HEK293 (cell line): ENCODE data around the gene SNX8.

Experiments used
- CTCF ChIA-PET: fragments of 350-600 bp; formaldehyde crosslinking; extraction: SDS; loops from one replicate; lab custom pipeline; 2021; ENCODE audit warnings: antibody characterized with exemption; lab: Yijun Ruan, JAX
- POLR2A ChIA-PET: fragments of 300-600 bp; formaldehyde crosslinking; extraction: SDS; loops from one replicate; lab custom pipeline; 2020; ENCODE audit warnings: antibody characterized with exemption, inconsistent platforms; lab: Yijun Ruan, JAX
- H3K27ac ChIP-seq: fragments of 200-500 bp; sonication (Bioruptor generic); 2 replicates; pipeline ENCODE4 v1.5.1; 2014; ENCODE audit warnings: low read depth, low read length, control low read depth, inconsistent platforms; ENCODE audit errors: extremely low read depth
- H3K36me3 ChIP-seq, 2 experiments: fragments of 200-500 bp in 1 of 2; sonication (Bioruptor generic) in 1 of 2; 1 replicate in 1 of 2; 2 replicates in 1 of 2; pipeline ENCODE4 v1.5.1; 2014 to 2017; ENCODE audit warnings: inconsistent platforms in 2 of 2, low read length in 2 of 2; ENCODE audit not compliant: control insufficient read depth in 2 of 2, insufficient read depth in 1 of 2
- H3K4me1 ChIP-seq: fragments of 200-500 bp; sonication (Bioruptor generic); 2 replicates; pipeline ENCODE4 v1.5.1; 2014; ENCODE audit warnings: mild to moderate bottlenecking, low read length, inconsistent platforms; ENCODE audit not compliant: control insufficient read depth, insufficient read depth
- H3K4me3 ChIP-seq: 2 replicates; pipeline ENCODE4 v1.5.1; 2011; ENCODE audit warnings: low read depth, mild to moderate bottlenecking, control low read depth, low read length, moderate library complexity
- H3K9me3 ChIP-seq: fragments of 200-500 bp; sonication (Bioruptor generic); 2 replicates; pipeline ENCODE4 v1.5.1; 2014; ENCODE audit warnings: low read depth, low read length, inconsistent platforms; ENCODE audit not compliant: control insufficient read depth, insufficient read depth
- KLF1 ChIP-seq: fragments of 450-650 bp; formaldehyde crosslinking; IDR thresholded peaks from 2 replicates; pipeline ENCODE4 v1.5.1; 2016; ENCODE audit warnings: missing biosample characterization, missing genetic modification characterization
- KLF16 ChIP-seq: fragments of 450-650 bp; formaldehyde crosslinking; IDR thresholded peaks from 2 replicates; pipeline ENCODE4 v1.5.1; 2017; ENCODE audit warnings: missing biosample characterization, missing genetic modification characterization
- OSR2 ChIP-seq: fragments of 450-650 bp; formaldehyde crosslinking; IDR thresholded peaks from 2 replicates; pipeline ENCODE4 v1.5.1; 2016; ENCODE audit warnings: missing biosample characterization, missing genetic modification characterization
- OVOL3 ChIP-seq: fragments of 450-650 bp; formaldehyde crosslinking; IDR thresholded peaks from 2 replicates; pipeline ENCODE4 v1.5.1; 2016; ENCODE audit warnings: missing biosample characterization, missing genetic modification characterization
- SCRT1 ChIP-seq: fragments of 450-650 bp; formaldehyde crosslinking; IDR thresholded peaks from 2 replicates; pipeline ENCODE4 v1.5.1; 2016; ENCODE audit warnings: missing biosample characterization, missing genetic modification characterization, borderline replicate concordance
- SP2 ChIP-seq: fragments of 450-650 bp; formaldehyde crosslinking; IDR thresholded peaks from 2 replicates; pipeline ENCODE4 v1.5.1; 2016; ENCODE audit warnings: missing biosample characterization, missing genetic modification characterization
- YY1 ChIP-seq: fragments of 450-650 bp; formaldehyde crosslinking; IDR thresholded peaks from 2 replicates; pipeline ENCODE4 v1.5.1; 2018; ENCODE audit warnings: missing biosample characterization, missing genetic modification characterization
- ZBTB1 ChIP-seq: fragments of 450-650 bp; formaldehyde crosslinking; IDR thresholded peaks from 2 replicates; pipeline ENCODE4 v1.5.1; 2016; ENCODE audit warnings: missing biosample characterization, missing genetic modification characterization
- ZBTB21 ChIP-seq: fragments of 450-650 bp; formaldehyde crosslinking; IDR thresholded peaks from 2 replicates; pipeline ENCODE4 v1.5.1; 2017; ENCODE audit warnings: missing biosample characterization, missing genetic modification characterization
- ZFP69B ChIP-seq: fragments of 450-650 bp; formaldehyde crosslinking; IDR thresholded peaks from 2 replicates; pipeline ENCODE4 v1.5.1; 2016; ENCODE audit warnings: missing biosample characterization, missing genetic modification characterization
- ZNF138 ChIP-seq: fragments of 450-650 bp; formaldehyde crosslinking; IDR thresholded peaks from 2 replicates; pipeline ENCODE4 v1.5.1; 2016; ENCODE audit warnings: missing biosample characterization, missing genetic modification characterization, borderline replicate concordance
- ZNF146 ChIP-seq: fragments of 450-650 bp; formaldehyde crosslinking; IDR thresholded peaks from 2 replicates; pipeline ENCODE4 v1.5.1; 2016; ENCODE audit warnings: missing biosample characterization, missing genetic modification characterization
- ZNF239 ChIP-seq: fragments of 450-650 bp; formaldehyde crosslinking; IDR thresholded peaks from 2 replicates; pipeline ENCODE4 v1.5.1; 2016; ENCODE audit warnings: missing biosample characterization, missing genetic modification characterization
- ZNF350 ChIP-seq: fragments of 450-650 bp; formaldehyde crosslinking; IDR thresholded peaks from 2 replicates; pipeline ENCODE4 v1.5.0; 2017; ENCODE audit warnings: missing biosample characterization, mild to moderate bottlenecking, missing genetic modification characterization
- ZNF416 ChIP-seq: fragments of 450-650 bp; formaldehyde crosslinking; IDR thresholded peaks from 2 replicates; pipeline ENCODE4 v1.5.1; 2016; ENCODE audit warnings: missing biosample characterization, missing genetic modification characterization
- ZNF510 ChIP-seq: fragments of 450-650 bp; formaldehyde crosslinking; IDR thresholded peaks from 2 replicates; pipeline ENCODE4 v1.5.1; 2018; ENCODE audit warnings: mild to moderate bottlenecking, missing genetic modification characterization, missing biosample characterization; ENCODE audit not compliant: insufficient replicate concordance
- ZNF555 ChIP-seq: fragments of 450-650 bp; formaldehyde crosslinking; conservative IDR thresholded peaks from 2 replicates; pipeline ENCODE4 v1.5.1; 2017; ENCODE audit warnings: missing biosample characterization, mild to moderate bottlenecking, missing genetic modification characterization, inconsistent platforms
- ZNF558 ChIP-seq: fragments of 450-650 bp; formaldehyde crosslinking; IDR thresholded peaks from 2 replicates; pipeline ENCODE4 v1.5.1; 2016; ENCODE audit warnings: missing biosample characterization, missing genetic modification characterization
- ZNF596 ChIP-seq: fragments of 450-650 bp; IDR thresholded peaks from 2 replicates; pipeline ENCODE4 v1.5.0; 2018; ENCODE audit warnings: missing biosample characterization, mild to moderate bottlenecking, missing genetic modification characterization, moderate library complexity
- ZNF624 ChIP-seq: fragments of 450-650 bp; formaldehyde crosslinking; IDR thresholded peaks from 2 replicates; pipeline ENCODE4 v1.5.1; 2017; ENCODE audit warnings: missing biosample characterization, missing genetic modification characterization
- ZNF664 ChIP-seq: fragments of 450-650 bp; formaldehyde crosslinking; IDR thresholded peaks from 2 replicates; pipeline ENCODE4 v1.5.1; 2016; ENCODE audit warnings: missing biosample characterization, missing genetic modification characterization
- ZNF76 ChIP-seq: fragments of 450-650 bp; formaldehyde crosslinking; IDR thresholded peaks from 2 replicates; pipeline ENCODE4; 2016; ENCODE audit warnings: low read depth, missing biosample characterization, missing genetic modification characterization, borderline replicate concordance
- ZSCAN30 ChIP-seq: fragments of 450-650 bp; IDR thresholded peaks from 2 replicates; pipeline ENCODE4 v1.5.1; 2018; ENCODE audit warnings: missing biosample characterization, mild to moderate bottlenecking, missing genetic modification characterization, moderate library complexity
- TF ChIP-seq, protein P1 (sequence below): fragments of 450-650 bp; formaldehyde crosslinking; IDR thresholded peaks from 2 replicates; pipeline ENCODE4 v1.5.1; 2016; ENCODE audit warnings: missing biosample characterization, missing genetic modification characterization
- TF ChIP-seq, protein P2 (sequence below): fragments of 450-650 bp; formaldehyde crosslinking; IDR thresholded peaks from 2 replicates; pipeline ENCODE4 v1.5.1; 2016; ENCODE audit warnings: missing biosample characterization, missing genetic modification characterization, low read depth
- TF ChIP-seq, protein P3 (sequence below): fragments of 450-650 bp; formaldehyde crosslinking; IDR thresholded peaks from 2 replicates; pipeline ENCODE4 v1.5.1; 2016; ENCODE audit warnings: missing biosample characterization, missing genetic modification characterization
- TF ChIP-seq, protein P4 (sequence below): fragments of 450-650 bp; formaldehyde crosslinking; IDR thresholded peaks from 2 replicates; pipeline ENCODE4; 2016; ENCODE audit warnings: missing biosample characterization, missing genetic modification characterization
- TF ChIP-seq, protein P5 (sequence below): fragments of 450-650 bp; formaldehyde crosslinking; IDR thresholded peaks from 2 replicates; pipeline ENCODE4 v1.5.1; 2016; ENCODE audit warnings: missing biosample characterization, missing genetic modification characterization, borderline replicate concordance

Gene SNX8

DNA sequence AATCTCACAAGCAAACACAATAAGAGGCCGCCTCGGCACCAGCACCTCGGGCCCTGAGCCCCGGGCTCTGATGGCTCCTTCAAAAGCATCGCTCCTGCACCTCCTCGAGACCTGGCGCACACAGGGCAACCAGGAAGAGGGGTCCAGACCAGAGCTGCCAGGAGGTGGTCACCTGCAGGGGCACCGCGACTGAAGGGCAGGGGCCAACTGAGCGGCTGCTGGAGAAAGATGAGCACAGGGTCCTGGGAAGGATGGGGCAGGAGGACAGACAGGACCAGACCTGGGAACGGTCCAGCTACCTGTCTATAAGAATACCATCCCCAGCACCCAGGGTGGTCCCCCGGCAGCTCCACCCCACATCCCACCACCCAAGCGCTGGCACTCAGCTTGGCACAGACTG is 102.3 kb downstream of the SNX8 start (continued):
- TF ChIP-seq, protein P1, sequence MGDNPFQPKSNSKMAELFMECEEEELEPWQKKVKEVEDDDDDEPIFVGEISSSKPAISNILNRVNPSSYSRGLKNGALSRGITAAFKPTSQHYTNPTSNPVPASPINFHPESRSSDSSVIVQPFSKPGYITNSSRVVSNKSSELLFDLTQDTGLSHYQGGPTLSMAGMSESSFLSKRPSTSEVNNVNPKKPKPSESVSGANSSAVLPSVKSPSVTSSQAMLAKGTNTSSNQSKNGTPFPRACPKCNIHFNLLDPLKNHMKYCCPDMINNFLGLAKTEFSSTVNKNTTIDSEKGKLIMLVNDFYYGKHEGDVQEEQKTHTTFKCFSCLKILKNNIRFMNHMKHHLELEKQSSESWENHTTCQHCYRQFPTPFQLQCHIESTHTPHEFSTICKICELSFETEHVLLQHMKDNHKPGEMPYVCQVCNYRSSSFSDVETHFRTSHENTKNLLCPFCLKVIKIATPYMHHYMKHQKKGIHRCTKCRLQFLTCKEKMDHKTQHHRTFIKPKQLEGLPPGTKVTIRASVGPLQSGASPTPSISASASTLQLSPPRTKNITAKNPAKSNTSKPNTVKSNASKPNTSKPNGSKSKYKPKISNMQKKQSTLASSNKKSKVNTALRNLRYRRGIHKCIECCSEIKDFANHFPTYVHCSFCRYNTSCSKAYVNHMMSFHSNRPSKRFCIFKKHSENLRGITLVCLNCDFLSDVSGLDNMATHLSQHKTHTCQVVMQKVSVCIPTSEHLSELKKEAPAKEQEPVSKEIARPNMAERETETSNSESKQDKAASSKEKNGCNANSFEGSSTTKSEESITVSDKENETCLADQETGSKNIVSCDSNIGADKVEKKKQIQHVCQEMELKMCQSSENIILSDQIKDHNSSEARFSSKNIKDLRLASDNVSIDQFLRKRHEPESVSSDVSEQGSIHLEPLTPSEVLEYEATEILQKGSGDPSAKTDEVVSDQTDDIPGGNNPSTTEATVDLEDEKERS (tag by site-specific recombination), result no peak
- no peak for TF ChIP-seq ZBTB1 (tag by site-specific recombination)
- TF ChIP-seq SCRT1 (tag by site-specific recombination), result no peak
- TF ChIP-seq, protein P2, sequence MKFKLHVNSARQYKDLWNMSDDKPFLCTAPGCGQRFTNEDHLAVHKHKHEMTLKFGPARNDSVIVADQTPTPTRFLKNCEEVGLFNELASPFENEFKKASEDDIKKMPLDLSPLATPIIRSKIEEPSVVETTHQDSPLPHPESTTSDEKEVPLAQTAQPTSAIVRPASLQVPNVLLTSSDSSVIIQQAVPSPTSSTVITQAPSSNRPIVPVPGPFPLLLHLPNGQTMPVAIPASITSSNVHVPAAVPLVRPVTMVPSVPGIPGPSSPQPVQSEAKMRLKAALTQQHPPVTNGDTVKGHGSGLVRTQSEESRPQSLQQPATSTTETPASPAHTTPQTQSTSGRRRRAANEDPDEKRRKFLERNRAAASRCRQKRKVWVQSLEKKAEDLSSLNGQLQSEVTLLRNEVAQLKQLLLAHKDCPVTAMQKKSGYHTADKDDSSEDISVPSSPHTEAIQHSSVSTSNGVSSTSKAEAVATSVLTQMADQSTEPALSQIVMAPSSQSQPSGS (tag by site-specific recombination), result no peak
- no peak for TF ChIP-seq ZFP69B
- TF ChIP-seq ZNF239 (tag by site-specific recombination), result no peak
- TF ChIP-seq, protein P3, sequence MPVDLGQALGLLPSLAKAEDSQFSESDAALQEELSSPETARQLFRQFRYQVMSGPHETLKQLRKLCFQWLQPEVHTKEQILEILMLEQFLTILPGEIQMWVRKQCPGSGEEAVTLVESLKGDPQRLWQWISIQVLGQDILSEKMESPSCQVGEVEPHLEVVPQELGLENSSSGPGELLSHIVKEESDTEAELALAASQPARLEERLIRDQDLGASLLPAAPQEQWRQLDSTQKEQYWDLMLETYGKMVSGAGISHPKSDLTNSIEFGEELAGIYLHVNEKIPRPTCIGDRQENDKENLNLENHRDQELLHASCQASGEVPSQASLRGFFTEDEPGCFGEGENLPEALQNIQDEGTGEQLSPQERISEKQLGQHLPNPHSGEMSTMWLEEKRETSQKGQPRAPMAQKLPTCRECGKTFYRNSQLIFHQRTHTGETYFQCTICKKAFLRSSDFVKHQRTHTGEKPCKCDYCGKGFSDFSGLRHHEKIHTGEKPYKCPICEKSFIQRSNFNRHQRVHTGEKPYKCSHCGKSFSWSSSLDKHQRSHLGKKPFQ, result no peak
- TF ChIP-seq ZNF76 (tag by site-specific recombination), result no peak
- TF ChIP-seq ZNF350, result no peak
- no peak for TF ChIP-seq OVOL3 (tag by site-specific recombination)
- TF ChIP-seq ZNF138, result no peak
- TF ChIP-seq, all 188 proteins: peak for 0

DNA sequence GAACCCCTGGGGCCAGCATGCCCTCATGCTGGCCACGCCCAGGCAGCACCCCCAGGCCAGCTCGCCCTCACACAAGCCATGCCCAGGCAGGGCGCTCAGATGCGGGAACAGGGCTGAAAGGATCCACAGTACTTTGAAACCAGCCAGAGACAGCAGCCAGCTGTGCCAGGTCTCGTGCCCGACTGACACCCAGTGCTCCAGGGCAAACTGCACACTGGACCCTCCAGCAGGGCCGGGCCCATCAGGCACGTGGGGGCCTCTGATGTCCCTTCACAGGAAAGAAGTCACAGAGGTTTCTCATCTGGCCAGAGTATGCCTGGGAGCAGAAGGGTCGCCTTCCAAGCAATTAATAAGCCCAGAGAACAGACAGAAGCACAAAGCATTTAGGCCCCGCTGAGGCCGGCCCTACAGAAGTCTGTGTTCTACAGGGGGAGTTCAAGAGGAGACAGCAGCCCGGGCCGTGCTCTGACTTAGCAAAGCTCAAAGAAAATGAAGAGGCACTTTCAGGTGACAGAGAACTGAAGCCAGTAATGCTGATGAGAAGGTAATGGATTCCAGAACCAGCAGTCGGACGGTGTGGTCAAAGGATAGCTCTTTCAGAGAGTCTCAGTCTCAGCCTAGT is 102.9 kb downstream of the SNX8 start:
- no peaks in the 10 kb centered on the region for H3K9me3 ChIP-seq
- no peaks in the 10 kb centered on the region for H3K4me1 ChIP-seq
- ChIA-PET POLR2A (no interaction called here), CTCF (interaction anchor here (1.1 kb wide), 1 partner anchor 17 kb away, joined by 3 read pairs; no protein-coding TSS in a partner anchor)
- H3K36me3 ChIP-seq, result peaks cover 7 to 86% of the 10 kb centered on the region in 2 experiments; a peak in 2 of 3 replicates
- H3K27ac ChIP-seq, result no peak overlapping the region
- no peak overlapping the region for H3K4me3 ChIP-seq
- TF ChIP-seq SP2, result no peak
- no peak for TF ChIP-seq ZNF624 (tag by site-specific recombination)
- TF ChIP-seq ZNF596, result no peak
- TF ChIP-seq KLF16 (tag by site-specific recombination), result no peak
- TF ChIP-seq ZNF138, result no peak
- TF ChIP-seq ZNF558 (tag by site-specific recombination), result no peak
- TF ChIP-seq, protein P4, sequence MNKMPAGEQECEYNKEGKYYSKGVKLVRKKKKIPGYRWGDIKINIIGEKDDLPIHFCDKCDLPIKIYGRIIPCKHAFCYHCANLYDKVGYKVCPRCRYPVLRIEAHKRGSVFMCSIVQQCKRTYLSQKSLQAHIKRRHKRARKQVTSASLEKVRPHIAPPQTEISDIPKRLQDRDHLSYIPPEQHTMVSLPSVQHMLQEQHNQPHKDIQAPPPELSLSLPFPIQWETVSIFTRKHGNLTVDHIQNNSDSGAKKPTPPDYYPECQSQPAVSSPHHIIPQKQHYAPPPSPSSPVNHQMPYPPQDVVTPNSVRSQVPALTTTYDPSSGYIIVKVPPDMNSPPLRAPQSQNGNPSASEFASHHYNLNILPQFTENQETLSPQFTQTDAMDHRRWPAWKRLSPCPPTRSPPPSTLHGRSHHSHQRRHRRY (tag by site-specific recombination), result no peak
- TF ChIP-seq YY1 (tag by site-specific recombination), result no peak
- TF ChIP-seq ZNF146, result no peak
- TF ChIP-seq ZNF664 (tag by site-specific recombination), result no peak
- TF ChIP-seq, protein P5, sequence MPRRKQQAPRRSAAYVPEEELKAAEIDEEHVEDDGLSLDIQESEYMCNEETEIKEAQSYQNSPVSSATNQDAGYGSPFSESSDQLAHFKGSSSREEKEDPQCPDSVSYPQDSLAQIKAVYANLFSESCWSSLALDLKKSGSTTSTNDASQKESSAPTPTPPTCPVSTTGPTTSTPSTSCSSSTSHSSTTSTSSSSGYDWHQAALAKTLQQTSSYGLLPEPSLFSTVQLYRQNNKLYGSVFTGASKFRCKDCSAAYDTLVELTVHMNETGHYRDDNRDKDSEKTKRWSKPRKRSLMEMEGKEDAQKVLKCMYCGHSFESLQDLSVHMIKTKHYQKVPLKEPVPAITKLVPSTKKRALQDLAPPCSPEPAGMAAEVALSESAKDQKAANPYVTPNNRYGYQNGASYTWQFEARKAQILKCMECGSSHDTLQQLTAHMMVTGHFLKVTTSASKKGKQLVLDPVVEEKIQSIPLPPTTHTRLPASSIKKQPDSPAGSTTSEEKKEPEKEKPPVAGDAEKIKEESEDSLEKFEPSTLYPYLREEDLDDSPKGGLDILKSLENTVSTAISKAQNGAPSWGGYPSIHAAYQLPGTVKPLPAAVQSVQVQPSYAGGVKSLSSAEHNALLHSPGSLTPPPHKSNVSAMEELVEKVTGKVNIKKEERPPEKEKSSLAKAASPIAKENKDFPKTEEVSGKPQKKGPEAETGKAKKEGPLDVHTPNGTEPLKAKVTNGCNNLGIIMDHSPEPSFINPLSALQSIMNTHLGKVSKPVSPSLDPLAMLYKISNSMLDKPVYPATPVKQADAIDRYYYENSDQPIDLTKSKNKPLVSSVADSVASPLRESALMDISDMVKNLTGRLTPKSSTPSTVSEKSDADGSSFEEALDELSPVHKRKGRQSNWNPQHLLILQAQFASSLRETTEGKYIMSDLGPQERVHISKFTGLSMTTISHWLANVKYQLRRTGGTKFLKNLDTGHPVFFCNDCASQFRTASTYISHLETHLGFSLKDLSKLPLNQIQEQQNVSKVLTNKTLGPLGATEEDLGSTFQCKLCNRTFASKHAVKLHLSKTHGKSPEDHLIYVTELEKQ (tag by site-specific recombination), result no peak
- no peak for TF ChIP-seq KLF1 (tag by site-specific recombination)
- TF ChIP-seq ZNF510 (tag by site-specific recombination), result no peak
- no peak for TF ChIP-seq OSR2 (tag by site-specific recombination)
- TF ChIP-seq ZSCAN30 (tag by site-specific recombination), result no peak
- no peak for TF ChIP-seq ZNF555 (tag by site-specific recombination)
- no peak for TF ChIP-seq ZBTB21 (tag by site-specific recombination)
- TF ChIP-seq ZNF416, result no peak
